HCT116 (cell line): ENCODE results near the gene PCBP3. TPM values are rescaled to one million over a fixed set of nuclear protein-coding genes. Genes with fewer than 3 reads are reported as not detected.

ENCODE experiments used
- ATAC-seq: fragments of 200-7000 bp; cut with Tn5 transposase; 2 replicates; pipeline ENCODE4 v1.9.1; 2020; ENCODE audit warnings: mild to moderate bottlenecking, moderate library complexity
- BruUV-seq: library from RNA; stranded (reverse); fragments of 400-500 nt; replicated peaks from 2 replicates; lab custom pipeline; 2021; lab: Mats Ljungman, UMichigan
- CTCF ChIA-PET: fragments of 300-600 bp; sonication (Branson Sonifier 250); formaldehyde crosslinking; loops from one replicate; lab custom pipeline; 2021; ENCODE audit warnings: antibody characterized with exemption; lab: Charles Lee
- POLR2A ChIA-PET: fragments of 300-600, 350-600 bp; sonication (Branson Sonifier 250); formaldehyde crosslinking; loops from one replicate; lab custom pipeline; 2021; ENCODE audit warnings: antibody characterized with exemption; lab: Charles Lee
- RAD21 ChIA-PET, 2 experiments: fragments of 300-600 bp; sonication (Branson Sonifier 250); formaldehyde crosslinking; loops; one replicate each; lab custom pipeline; 2023; ENCODE audit warnings: low total read pairs in 2 of 2; ENCODE audit not compliant: uncharacterized antibody in 2 of 2, unreplicated experiment in 2 of 2, low non-redundant PET in 1 of 2; lab: Charles Lee
- DNase-seq: peaks from one replicate; pipeline ENCODE4 v3.0.0-alpha.2; 2010; ENCODE audit warnings: low read depth, low spot score
- H2AFZ ChIP-seq: fragments of 200-600 bp; shearing (Covaris generic), sonication (generic); 2 replicates; pipeline ENCODE4 v1.6.1; 2017; ENCODE audit warnings: low read depth, mixed run types, mixed read lengths, antibody characterized with exemption, low read length; ENCODE audit not compliant: poor library complexity, severe bottlenecking
- H3K27ac ChIP-seq: 2 replicates; pipeline ENCODE4 v1.5.1; 2012; ENCODE audit warnings: low read depth, low read length
- H3K27me3 ChIP-seq: fragments of 200-600 bp; sonication (generic); 2 replicates; pipeline ENCODE4 v1.6.1; 2016; ENCODE audit warnings: mixed run types, low read length, mixed read lengths; ENCODE audit not compliant: insufficient read depth
- H3K36me3 ChIP-seq, 2 experiments: fragments of 200-500 bp in 1 of 2; fragments of 200-600 bp in 1 of 2; sonication (Bioruptor generic) in 1 of 2; sonication (generic) in 1 of 2; 2 replicates each; pipeline versions ENCODE4 v1.5.1 to v1.6.1; 2014 to 2016; ENCODE audit warnings: low read length in 2 of 2, inconsistent platforms in 1 of 2, mixed read lengths in 1 of 2, mixed run types in 1 of 2; ENCODE audit not compliant: insufficient read depth in 2 of 2, control insufficient read depth in 1 of 2
- H3K4me1 ChIP-seq, 2 experiments: fragments of 200-600 bp in 1 of 2; sonication (generic) in 1 of 2; 2 replicates each; pipeline versions ENCODE4 v1.5.1 to v1.6.1; 2012 to 2017; ENCODE audit warnings: low read length in 2 of 2, inconsistent platforms in 1 of 2, mild to moderate bottlenecking in 1 of 2, mixed read lengths in 1 of 2, mixed run types in 1 of 2, moderate library complexity in 1 of 2; ENCODE audit not compliant: insufficient read depth in 2 of 2, control insufficient read depth in 1 of 2
- H3K4me2 ChIP-seq: fragments of 200-600 bp; sonication (generic); 2 replicates; pipeline ENCODE4 v1.6.1; 2017; ENCODE audit warnings: mixed run types, low read length, mixed read lengths
- H3K4me3 ChIP-seq, 2 experiments: fragments of 200-600 bp in 1 of 2; sonication (generic) in 1 of 2; replicated peaks in 1 of 2; 2 replicates each; pipeline ENCODE4 v1.5.1; 2011 to 2016; ENCODE audit warnings: low read length in 2 of 2, control low read depth in 1 of 2, low read depth in 1 of 2, mild to moderate bottlenecking in 1 of 2, mixed read lengths in 1 of 2, mixed run types in 1 of 2
- H3K79me2 ChIP-seq: fragments of 200-600 bp; sonication (generic); 2 replicates; pipeline ENCODE4 v1.6.1; 2017; ENCODE audit warnings: mild to moderate bottlenecking, mixed run types, low read length, moderate library complexity, mixed read lengths; ENCODE audit not compliant: insufficient read depth
- H3K9ac ChIP-seq: fragments of 200-600 bp; sonication (generic); 2 replicates; pipeline ENCODE4 v1.6.1; 2016; ENCODE audit warnings: low read length, mixed read lengths
- H3K9me2 ChIP-seq: fragments of 200-600 bp; sonication (generic), shearing (Covaris generic); 2 replicates; pipeline ENCODE4 v1.6.1; 2017; ENCODE audit warnings: mixed run types, mild to moderate bottlenecking, moderate library complexity; ENCODE audit not compliant: insufficient read depth
- H3K9me3 ChIP-seq, 2 experiments: fragments of 200-500 bp in 1 of 2; fragments of 200-600 bp in 1 of 2; sonication (Bioruptor generic) in 1 of 2; sonication (generic) in 1 of 2; 2 replicates each; pipeline ENCODE4 v1.6.1; 2014 to 2017; ENCODE audit warnings: low read length in 2 of 2, mixed read lengths in 2 of 2, inconsistent platforms in 1 of 2, low read depth in 1 of 2, mild to moderate bottlenecking in 1 of 2, mixed run types in 1 of 2, moderate library complexity in 1 of 2; ENCODE audit not compliant: control insufficient read depth in 1 of 2, insufficient read depth in 1 of 2
- H4K20me1 ChIP-seq: fragments of 200-600 bp; sonication (generic), shearing (Covaris generic); 2 replicates; pipeline ENCODE4 v1.6.1; 2017; ENCODE audit warnings: mixed run types, mild to moderate bottlenecking, moderate library complexity; ENCODE audit not compliant: insufficient read depth
- ATF3 ChIP-seq: IDR thresholded peaks from 2 replicates; pipeline ENCODE4 v1.6.1; 2012
- CBX3 ChIP-seq: IDR thresholded peaks from 2 replicates; pipeline ENCODE4 v1.6.1; 2012; ENCODE audit warnings: low read depth
- EGR1 ChIP-seq: IDR thresholded peaks from 2 replicates; pipeline ENCODE4 v1.6.1; 2012; ENCODE audit warnings: low read depth
- EZH2 ChIP-seq: fragments of 200-600 bp; sonication (generic); IDR thresholded peaks from 2 replicates; pipeline ENCODE4 v1.6.1; 2017; ENCODE audit warnings: antibody characterized with exemption, mixed run types
- EZH2phosphoT487 ChIP-seq: fragments of 200-600 bp; IDR thresholded peaks from 2 replicates; pipeline ENCODE4 v1.6.1; 2018; ENCODE audit warnings: antibody characterized with exemption, borderline replicate concordance
- FOSL1 ChIP-seq: IDR thresholded peaks from 2 replicates; pipeline ENCODE4 v1.6.1; 2012; ENCODE audit warnings: low read depth
- JUND ChIP-seq: IDR thresholded peaks from 2 replicates; pipeline ENCODE4 v1.6.1; 2012
- MAX ChIP-seq: IDR thresholded peaks from 2 replicates; pipeline ENCODE4 v1.6.1; 2012
- POLR2A ChIP-seq: IDR thresholded peaks from 2 replicates; pipeline ENCODE4 v1.7.0; 2011; ENCODE audit warnings: borderline replicate concordance; ENCODE audit not compliant: insufficient read depth, insufficient read length; ENCODE audit errors: extremely low read depth
- SIN3A ChIP-seq: IDR thresholded peaks from 2 replicates; pipeline ENCODE4 v1.6.1; 2012; ENCODE audit warnings: low read depth
- SP1 ChIP-seq: IDR thresholded peaks from 2 replicates; pipeline ENCODE4 v1.6.1; 2012; ENCODE audit warnings: low read depth
- TCF7L2 ChIP-seq: IDR thresholded peaks from 2 replicates; pipeline ENCODE4 v1.7.0; 2011; ENCODE audit warnings: borderline replicate concordance, inconsistent platforms; ENCODE audit not compliant: insufficient read depth, insufficient read length; ENCODE audit errors: extremely low read depth
- YY1 ChIP-seq: IDR thresholded peaks from 2 replicates; pipeline ENCODE4 v1.6.1; 2011; ENCODE audit warnings: low read length, low read depth, moderate library complexity, mild to moderate bottlenecking; ENCODE audit not compliant: insufficient replicate concordance; ENCODE audit errors: extremely low read depth
- ZFX ChIP-seq: fragments of 450-650 bp; IDR thresholded peaks from 2 replicates; pipeline ENCODE4 v1.6.1; 2017
- ZNF274 ChIP-seq: fragments of 200-500 bp; sonication (Bioruptor generic); IDR thresholded peaks from 2 replicates; pipeline ENCODE4 v1.6.1; 2014; ENCODE audit warnings: mild to moderate bottlenecking, low read depth, low read length, inconsistent platforms
- intact Hi-C: fragments of 100-400 bp; cut with micrococcal nuclease; formaldehyde crosslinking; loops from 2 replicates; pipeline ENCODE4 v1.10.0; 2022
- total RNA-seq: library from RNA; stranded (reverse); gene quantifications from one replicate; pipeline ENCODE4 v1.2.1, GENCODE V29; 2021; ENCODE audit not compliant: unreplicated experiment
- TF ChIP-seq, protein P1 (sequence below): IDR thresholded peaks from 2 replicates; pipeline ENCODE4 v1.6.1; 2012; ENCODE audit warnings: low read depth

PCBP3 gene
- total RNA-seq, 1 experiment from 2014 or later: 3.1 TPM

DNA sequence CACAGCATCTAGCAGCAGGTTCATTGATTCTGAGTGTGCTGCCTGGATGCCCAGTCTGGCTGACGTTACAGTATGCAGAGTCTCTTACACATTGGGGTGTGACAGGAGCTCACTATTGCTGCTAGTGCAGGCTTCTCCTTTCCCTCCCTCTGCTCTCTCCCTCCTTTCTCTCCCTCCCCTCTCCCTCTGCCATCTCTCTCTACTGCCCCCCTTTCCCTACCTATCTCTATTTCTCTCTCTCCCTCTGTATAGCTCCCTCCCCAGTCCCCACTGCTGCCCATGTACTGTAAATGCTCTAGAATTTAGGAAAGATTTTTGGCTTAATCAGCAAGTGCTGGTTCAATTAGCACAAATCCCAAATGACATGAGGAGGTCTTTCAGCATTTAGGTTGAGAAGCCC lies 62.8 kb downstream of the PCBP3 start:
- Histone ChIP-seq H4K20me1 (no peaks in the 10 kb centered on the region), H3K4me2 (no peak overlapping the region), H3K79me2 (no peaks in the 10 kb centered on the region), H3K9me2 (no peaks in the 10 kb centered on the region), H3K9me3 (no peaks in the 10 kb centered on the region), H2AFZ (no peak overlapping the region), H3K36me3 (no peaks in the 10 kb centered on the region), H3K27ac (no peak overlapping the region), H3K9ac (no peak overlapping the region), H3K27me3 (no peaks in the 10 kb centered on the region), H3K4me3 (no peak overlapping the region), H3K4me1 (peaks cover 0 to 4% of the 10 kb centered on the region in 2 experiments; a peak in 1 of 4 replicates)
- TF ChIP-seq EZH2phosphoT487 (no peak), EGR1 (no peak), ATF3 (no peak), POLR2A (no peak), TCF7L2 (no peak), CBX3 (no peak)
- no peak for DNase-seq
- no peak for ATAC-seq
- ChIA-PET POLR2A (no interaction called here), CTCF (no interaction called here), RAD21 (no interaction called here)
- intact Hi-C loops: no loop called here
- BruUV-seq: no TSS peak

GRCh38 chr21:45709173-45709572 lies 65.6 kb downstream of the PCBP3 start:
- Histone ChIP-seq H3K9me2 (no peaks in the 10 kb centered on the region), H3K36me3 (no peaks in the 10 kb centered on the region), H3K27me3 (no peaks in the 10 kb centered on the region), H3K9me3 (no peaks in the 10 kb centered on the region), H4K20me1 (no peaks in the 10 kb centered on the region), H3K4me1 (peaks cover 0 to 4% of the 10 kb centered on the region in 2 experiments; a peak in 1 of 4 replicates), H3K27ac (no peak overlapping the region), H3K9ac (no peak overlapping the region), H2AFZ (no peak overlapping the region), H3K4me2 (no peak overlapping the region), H3K4me3 (no peak overlapping the region), H3K79me2 (no peaks in the 10 kb centered on the region)
- POLR2A ChIA-PET: no interaction called here
- RAD21 ChIA-PET: no interaction called here
- ATAC-seq (no peak), DNase-seq (no peak)
- intact Hi-C loops: no loop called here
- no TSS peak for BruUV-seq
- CTCF ChIA-PET: no interaction called here
- TF ChIP-seq EGR1 (no peak), MAX (no peak), SP1 (no peak), CBX3 (no peak), ATF3 (no peak), SIN3A (no peak), FOSL1 (no peak), POLR2A (no peak), YY1 (no peak), ZNF274 (no peak), JUND (no peak), EZH2 (no peak), ZFX (no peak)
- TF ChIP-seq, protein P1, sequence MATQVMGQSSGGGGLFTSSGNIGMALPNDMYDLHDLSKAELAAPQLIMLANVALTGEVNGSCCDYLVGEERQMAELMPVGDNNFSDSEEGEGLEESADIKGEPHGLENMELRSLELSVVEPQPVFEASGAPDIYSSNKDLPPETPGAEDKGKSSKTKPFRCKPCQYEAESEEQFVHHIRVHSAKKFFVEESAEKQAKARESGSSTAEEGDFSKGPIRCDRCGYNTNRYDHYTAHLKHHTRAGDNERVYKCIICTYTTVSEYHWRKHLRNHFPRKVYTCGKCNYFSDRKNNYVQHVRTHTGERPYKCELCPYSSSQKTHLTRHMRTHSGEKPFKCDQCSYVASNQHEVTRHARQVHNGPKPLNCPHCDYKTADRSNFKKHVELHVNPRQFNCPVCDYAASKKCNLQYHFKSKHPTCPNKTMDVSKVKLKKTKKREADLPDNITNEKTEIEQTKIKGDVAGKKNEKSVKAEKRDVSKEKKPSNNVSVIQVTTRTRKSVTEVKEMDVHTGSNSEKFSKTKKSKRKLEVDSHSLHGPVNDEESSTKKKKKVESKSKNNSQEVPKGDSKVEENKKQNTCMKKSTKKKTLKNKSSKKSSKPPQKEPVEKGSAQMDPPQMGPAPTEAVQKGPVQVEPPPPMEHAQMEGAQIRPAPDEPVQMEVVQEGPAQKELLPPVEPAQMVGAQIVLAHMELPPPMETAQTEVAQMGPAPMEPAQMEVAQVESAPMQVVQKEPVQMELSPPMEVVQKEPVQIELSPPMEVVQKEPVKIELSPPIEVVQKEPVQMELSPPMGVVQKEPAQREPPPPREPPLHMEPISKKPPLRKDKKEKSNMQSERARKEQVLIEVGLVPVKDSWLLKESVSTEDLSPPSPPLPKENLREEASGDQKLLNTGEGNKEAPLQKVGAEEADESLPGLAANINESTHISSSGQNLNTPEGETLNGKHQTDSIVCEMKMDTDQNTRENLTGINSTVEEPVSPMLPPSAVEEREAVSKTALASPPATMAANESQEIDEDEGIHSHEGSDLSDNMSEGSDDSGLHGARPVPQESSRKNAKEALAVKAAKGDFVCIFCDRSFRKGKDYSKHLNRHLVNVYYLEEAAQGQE: no peak
